Esophagus muscularis mucosa (tissue), 4 donors: ENCODE data around the gene ICA1L. TPM values are rescaled to one million over a fixed set of nuclear protein-coding genes. Genes with fewer than 3 reads are reported as not detected.

Source experiments
- DNase-seq: peaks from one replicate; pipeline ENCODE4 v3.0.0-alpha.2; 2017; ENCODE audit errors: extremely low spot score
- H3K27ac ChIP-seq, 4 donors: fragments of 200-600 bp; sonication (generic); replicated peaks in 1 of 4; 1 replicate in 3 of 4; 2 replicates in 1 of 4; pipeline ENCODE4 v1.5.1; 2016 to 2019; ENCODE audit warnings: mild to moderate bottlenecking in 1 of 4
- H3K27me3 ChIP-seq, 4 donors: fragments of 200-600 bp; sonication (generic); one replicate each; pipeline versions ENCODE4 v1.5.1 to v1.6.0; 2016 to 2019
- H3K36me3 ChIP-seq, 4 donors: fragments of 200-600 bp; sonication (generic); one replicate each; pipeline ENCODE4 v1.5.1; 2016 to 2019
- H3K4me1 ChIP-seq, 4 donors: fragments of 200-600 bp; sonication (generic); one replicate each; pipeline ENCODE4 v1.5.1; 2016 to 2019
- H3K4me3 ChIP-seq, 4 donors: fragments of 200-600 bp; sonication (generic); 1 replicate in 2 of 4; 2 replicates in 2 of 4; pipeline ENCODE4 v1.5.1; 2016 to 2019; ENCODE audit warnings: mild to moderate bottlenecking in 4 of 4, moderate library complexity in 1 of 4
- H3K9me3 ChIP-seq, 4 donors: fragments of 200-600 bp; sonication (generic); 1 replicate in 3 of 4; 2 replicates in 1 of 4; pipeline ENCODE4 v1.5.1; 2016 to 2019
- EP300 ChIP-seq: sonication (generic); formaldehyde crosslinking; IDR thresholded peaks from one replicate; pipeline ENCODE4 v1.6.1; 2017; ENCODE audit warnings: antibody characterized with exemption
- POLR2A ChIP-seq: fragments of 450-650 bp; IDR thresholded peaks from one replicate; pipeline ENCODE4 v1.6.1; 2017; ENCODE audit warnings: antibody characterized with exemption, moderate library complexity, mild to moderate bottlenecking, low read depth
- POLR2AphosphoS5 ChIP-seq, 2 donors: sonication (generic); formaldehyde crosslinking; IDR thresholded peaks; one replicate each; pipeline ENCODE4 v1.6.1; 2017; ENCODE audit warnings: antibody characterized with exemption in 2 of 2
- WGBS: methylation state at CpG from one replicate; pipeline ENCODE4 v1.1.5; 2018; 5-methylcytosine and 5-hydroxymethylcytosine counted together
- intact Hi-C: fragments of 100-400 bp; cut with DNase I; formaldehyde crosslinking; loops from one replicate; pipeline ENCODE4 v1.15.1; 2023
- total RNA-seq, 4 donors: library from RNA; depleted of rRNA; stranded (reverse); fragments of >200 nt; gene quantifications; one replicate each; pipeline versions ENCODE4 v1.1.0 to v1.2.1, GENCODE V29; 2016
- TF ChIP-seq, protein P1 (sequence below), 3 experiments: fragments of 200-600 bp in 2 of 3; fragments of 450-650 bp in 1 of 3; sonication (generic) in 2 of 3; IDR thresholded peaks; one replicate each; pipeline ENCODE4 v1.5.1; 2017 to 2019; ENCODE audit warnings: antibody characterized with exemption in 3 of 3, mild to moderate bottlenecking in 2 of 3, moderate library complexity in 1 of 3

ICA1L gene
- total RNA-seq, 4 donors from 2014 or later, result 9.6 to 14.4 (median 11.8) TPM

GRCh38 chr2:202885190-202885589 is 13.6 kb upstream of the ICA1L start:
- Histone ChIP-seq H3K4me3 (no peak overlapping the region), H3K27ac (no peak overlapping the region), H3K4me1 (no peaks in the 10 kb centered on the region), H3K9me3 (no peaks in the 10 kb centered on the region), H3K27me3 (no peaks in the 10 kb centered on the region), H3K36me3 (peaks cover 18 to 64% (median 42%) of the 10 kb centered on the region in 4 donors)
- DNase-seq, result no peak
- TF ChIP-seq, protein P1, sequence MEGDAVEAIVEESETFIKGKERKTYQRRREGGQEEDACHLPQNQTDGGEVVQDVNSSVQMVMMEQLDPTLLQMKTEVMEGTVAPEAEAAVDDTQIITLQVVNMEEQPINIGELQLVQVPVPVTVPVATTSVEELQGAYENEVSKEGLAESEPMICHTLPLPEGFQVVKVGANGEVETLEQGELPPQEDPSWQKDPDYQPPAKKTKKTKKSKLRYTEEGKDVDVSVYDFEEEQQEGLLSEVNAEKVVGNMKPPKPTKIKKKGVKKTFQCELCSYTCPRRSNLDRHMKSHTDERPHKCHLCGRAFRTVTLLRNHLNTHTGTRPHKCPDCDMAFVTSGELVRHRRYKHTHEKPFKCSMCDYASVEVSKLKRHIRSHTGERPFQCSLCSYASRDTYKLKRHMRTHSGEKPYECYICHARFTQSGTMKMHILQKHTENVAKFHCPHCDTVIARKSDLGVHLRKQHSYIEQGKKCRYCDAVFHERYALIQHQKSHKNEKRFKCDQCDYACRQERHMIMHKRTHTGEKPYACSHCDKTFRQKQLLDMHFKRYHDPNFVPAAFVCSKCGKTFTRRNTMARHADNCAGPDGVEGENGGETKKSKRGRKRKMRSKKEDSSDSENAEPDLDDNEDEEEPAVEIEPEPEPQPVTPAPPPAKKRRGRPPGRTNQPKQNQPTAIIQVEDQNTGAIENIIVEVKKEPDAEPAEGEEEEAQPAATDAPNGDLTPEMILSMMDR (IDR thresholded peaks at IDR 0.05), result no peak
- TF ChIP-seq POLR2AphosphoS5 (IDR thresholded peaks at IDR 0.05) (no peak), EP300 (no peak), POLR2A (no peak)
- intact Hi-C loops, result no loop called here
- 90% methylated on average over 6 of the region's 7 CpGs for WGBS

GRCh38 chr2:202883987-202884675 is 12.6 kb upstream of the ICA1L start:
- peaks cover 20 to 63% (median 37%) of the 10 kb centered on the region in 4 donors for H3K36me3 ChIP-seq
- no peak for DNase-seq
- H3K27me3 ChIP-seq, result no peaks in the 10 kb centered on the region
- H3K4me1 ChIP-seq, result no peaks in the 10 kb centered on the region
- no peak for TF ChIP-seq EP300
- TF ChIP-seq POLR2A, result no peak
- TF ChIP-seq POLR2AphosphoS5 (IDR thresholded peaks at IDR 0.05), result no peak
- TF ChIP-seq, protein P1 (IDR thresholded peaks at IDR 0.05), result no peak
- no peak overlapping the region for H3K4me3 ChIP-seq
- no peaks in the 10 kb centered on the region for H3K9me3 ChIP-seq
- H3K27ac ChIP-seq, result no peak overlapping the region
- intact Hi-C loops, result no loop called here
- 83% methylated on average over 5 of the region's 5 CpGs for WGBS

DNA sequence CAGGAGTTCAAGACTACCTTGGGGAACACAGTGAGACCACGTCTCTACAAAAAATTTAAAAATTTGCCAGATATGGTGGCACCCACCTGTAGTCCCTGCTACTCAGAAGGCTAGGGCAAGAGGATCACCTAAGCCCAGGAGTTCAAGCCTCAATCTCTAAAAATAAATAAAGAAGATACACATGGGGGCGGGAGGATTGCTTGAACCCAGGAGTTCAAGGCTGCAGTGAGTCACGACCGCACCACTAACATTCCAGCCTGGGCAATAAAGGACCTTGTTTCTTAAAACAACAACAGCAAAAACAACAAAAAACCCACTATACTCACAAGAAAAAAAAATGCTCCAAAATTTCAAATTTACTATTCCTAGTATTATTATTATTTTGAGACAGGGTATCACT is 10.0 kb upstream of the ICA1L start:
- Histone ChIP-seq H3K4me1 (no peaks in the 10 kb centered on the region), H3K36me3 (peaks cover 20 to 52% (median 35%) of the 10 kb centered on the region in 4 donors), H3K4me3 (no peak overlapping the region), H3K27ac (no peak overlapping the region), H3K27me3 (no peaks in the 10 kb centered on the region), H3K9me3 (no peaks in the 10 kb centered on the region)
- DNase-seq, result no peak
- WGBS, result 96% methylated on average over 4 of the region's 4 CpGs
- TF ChIP-seq POLR2A (no peak), POLR2AphosphoS5 (IDR thresholded peaks at IDR 0.05) (no peak), EP300 (no peak)
- TF ChIP-seq, protein P1 (IDR thresholded peaks at IDR 0.05), result no peak
- intact Hi-C loops, result no loop called here

GRCh38 chr2:202877699-202878098 is 6.1 kb upstream of the ICA1L start:
- 95% methylated on average over 2 of the region's 2 CpGs for WGBS

More at GRCh38 chr2:202877699-202878098, 6.1 kb upstream of the ICA1L start:
- H3K4me3 ChIP-seq, result no peak overlapping the region
- no peak for DNase-seq
- peaks cover 11 to 27% (median 19%) of the 10 kb centered on the region in 4 donors for H3K36me3 ChIP-seq
- intact Hi-C loops, result no loop called here
- H3K4me1 ChIP-seq, result no peaks in the 10 kb centered on the region
- no peaks in the 10 kb centered on the region for H3K27me3 ChIP-seq
- no peak overlapping the region for H3K27ac ChIP-seq
- TF ChIP-seq, protein P1 (IDR thresholded peaks at IDR 0.05), result no peak
- TF ChIP-seq POLR2AphosphoS5 (IDR thresholded peaks at IDR 0.05) (no peak), POLR2A (no peak), EP300 (no peak)
- no peaks in the 10 kb centered on the region for H3K9me3 ChIP-seq
